Measurements from ENCODE around the gene HOXB7.

DNA sequence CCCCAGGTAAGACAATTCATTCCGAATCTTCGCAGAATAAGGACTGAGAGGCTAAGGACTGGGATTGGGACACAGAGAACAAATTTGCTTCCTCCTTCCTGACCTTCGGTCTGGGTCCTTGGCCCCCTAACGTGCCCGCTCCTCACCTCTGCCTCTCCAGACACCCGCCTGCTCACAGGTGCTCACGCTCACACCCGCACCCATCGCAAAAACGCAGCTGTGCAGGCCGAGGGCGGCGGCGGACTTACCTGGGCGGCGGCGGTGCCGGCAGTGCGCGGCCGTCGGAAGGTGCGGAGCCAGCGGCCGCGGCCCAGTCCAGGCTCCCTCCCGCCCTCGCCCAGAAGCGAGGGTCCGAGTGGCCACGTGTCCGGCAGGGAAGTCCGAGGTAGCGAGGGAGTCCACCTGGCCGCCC, 22.5 kb upstream of the HOXB7 start:
- TF ChIP-seq, protein P1, sequence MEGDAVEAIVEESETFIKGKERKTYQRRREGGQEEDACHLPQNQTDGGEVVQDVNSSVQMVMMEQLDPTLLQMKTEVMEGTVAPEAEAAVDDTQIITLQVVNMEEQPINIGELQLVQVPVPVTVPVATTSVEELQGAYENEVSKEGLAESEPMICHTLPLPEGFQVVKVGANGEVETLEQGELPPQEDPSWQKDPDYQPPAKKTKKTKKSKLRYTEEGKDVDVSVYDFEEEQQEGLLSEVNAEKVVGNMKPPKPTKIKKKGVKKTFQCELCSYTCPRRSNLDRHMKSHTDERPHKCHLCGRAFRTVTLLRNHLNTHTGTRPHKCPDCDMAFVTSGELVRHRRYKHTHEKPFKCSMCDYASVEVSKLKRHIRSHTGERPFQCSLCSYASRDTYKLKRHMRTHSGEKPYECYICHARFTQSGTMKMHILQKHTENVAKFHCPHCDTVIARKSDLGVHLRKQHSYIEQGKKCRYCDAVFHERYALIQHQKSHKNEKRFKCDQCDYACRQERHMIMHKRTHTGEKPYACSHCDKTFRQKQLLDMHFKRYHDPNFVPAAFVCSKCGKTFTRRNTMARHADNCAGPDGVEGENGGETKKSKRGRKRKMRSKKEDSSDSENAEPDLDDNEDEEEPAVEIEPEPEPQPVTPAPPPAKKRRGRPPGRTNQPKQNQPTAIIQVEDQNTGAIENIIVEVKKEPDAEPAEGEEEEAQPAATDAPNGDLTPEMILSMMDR (IDR thresholded peaks at IDR 0.05), result no peak
- no peak for TF ChIP-seq POLR2A (IDR thresholded peaks at IDR 0.05)
